DOHH2 (cell line): ENCODE results near the gene STPG2.

Experiments used
- H3F3A ChIP-seq: fragments of 200-600 bp; sonication (generic), shearing (Covaris generic); 2 replicates; pipeline ENCODE4 v1.6.0; 2016; ENCODE audit warnings: antibody characterized with exemption, mild to moderate bottlenecking; ENCODE audit not compliant: control insufficient read depth, insufficient read depth
- H3K27ac ChIP-seq: fragments of 200-600 bp; sonication (generic); 2 replicates; pipeline ENCODE4 v1.5.1; 2014; ENCODE audit warnings: low read depth, mild to moderate bottlenecking, low read length, moderate library complexity
- H3K27me3 ChIP-seq: fragments of 200-600 bp; sonication (generic); 2 replicates; pipeline ENCODE4 v1.6.1; 2014; ENCODE audit warnings: mild to moderate bottlenecking, low read length, mixed read lengths; ENCODE audit not compliant: control insufficient read depth
- H3K36me3 ChIP-seq: fragments of 200-600 bp; sonication (generic); 2 replicates; pipeline ENCODE4 v1.6.1; 2014; ENCODE audit warnings: mild to moderate bottlenecking, low read length, moderate library complexity, mixed read lengths; ENCODE audit not compliant: control insufficient read depth
- H3K4me1 ChIP-seq: fragments of 200-600 bp; sonication (generic); 2 replicates; pipeline ENCODE4 v1.6.1; 2014; ENCODE audit warnings: mild to moderate bottlenecking, low read length, mixed read lengths; ENCODE audit not compliant: control insufficient read depth
- H3K4me2 ChIP-seq: fragments of 200-600 bp; sonication (generic); 2 replicates; pipeline ENCODE4 v1.6.0; 2014; ENCODE audit warnings: mild to moderate bottlenecking, low read length, moderate library complexity
- H3K4me3 ChIP-seq: fragments of 200-600 bp; sonication (generic); 2 replicates; pipeline ENCODE4 v1.5.1; 2014; ENCODE audit warnings: mild to moderate bottlenecking, low read length, mixed read lengths
- H3K79me2 ChIP-seq: fragments of 200-600 bp; sonication (generic); 2 replicates; pipeline ENCODE4 v1.6.1; 2014; ENCODE audit warnings: mild to moderate bottlenecking, low read length, mixed read lengths; ENCODE audit not compliant: control insufficient read depth
- H3K9me2 ChIP-seq: fragments of 200-600 bp; sonication (generic); replicated peaks from 2 replicates; pipeline ENCODE4 v1.6.1; 2014; ENCODE audit warnings: mild to moderate bottlenecking, low read length, mixed read lengths; ENCODE audit not compliant: control insufficient read depth
- H3K9me3 ChIP-seq: fragments of 200-600 bp; sonication (generic); 2 replicates; pipeline ENCODE4 v1.6.1; 2014; ENCODE audit warnings: antibody characterized with exemption, low read length, mixed read lengths; ENCODE audit not compliant: control insufficient read depth, insufficient read depth
- H4K20me1 ChIP-seq: fragments of 200-600 bp; sonication (generic); 2 replicates; pipeline ENCODE4 v1.6.0; 2014; ENCODE audit warnings: low read depth, mild to moderate bottlenecking, antibody characterized with exemption, low read length, moderate library complexity; ENCODE audit not compliant: control insufficient read depth, insufficient read depth
- CTCF ChIP-seq: fragments of 200-600 bp; sonication (generic); IDR thresholded peaks from one replicate; pipeline ENCODE4 v1.5.1; 2014; ENCODE audit warnings: antibody characterized with exemption, mild to moderate bottlenecking, low read depth, low read length; ENCODE audit not compliant: poor library complexity, severe bottlenecking
- EZH2phosphoT487 ChIP-seq: fragments of 200-600 bp; sonication (generic); IDR thresholded peaks from 2 replicates; pipeline ENCODE4 v1.6.1; 2017; ENCODE audit warnings: borderline replicate concordance, mild to moderate bottlenecking, antibody characterized with exemption, low read length, moderate library complexity, mixed read lengths

STPG2 gene

GRCh38 chr4:97513917-97514316, 629.4 kb downstream of the STPG2 start:
- no peaks in the 10 kb centered on the region for H3K9me2 ChIP-seq
- no peaks in the 10 kb centered on the region for H3F3A ChIP-seq
- H4K20me1 ChIP-seq = no peaks in the 10 kb centered on the region
- TF ChIP-seq EZH2phosphoT487 (no peak), CTCF (no peak)
- H3K4me1 ChIP-seq = no peaks in the 10 kb centered on the region
- H3K4me3 ChIP-seq = no peak overlapping the region
- H3K79me2 ChIP-seq = no peaks in the 10 kb centered on the region
- no peaks in the 10 kb centered on the region for H3K36me3 ChIP-seq
- H3K4me2 ChIP-seq = no peak overlapping the region
- no peak overlapping the region for H3K27ac ChIP-seq
- H3K9me3 ChIP-seq = no peaks in the 10 kb centered on the region
- no peaks in the 10 kb centered on the region for H3K27me3 ChIP-seq
